IPS-18a (cell line): ENCODE data around the gene ATP9A.
"Not testable (repeated sequence)": the region's sequence is repeated elsewhere in the genome, so short reads cannot be mapped to it uniquely, and the experiment has no call there.

ENCODE experiments used
- H3K27ac ChIP-seq: one replicate; pipeline ENCODE4 v1.5.1; 2013; ENCODE audit warnings: low read length
- H3K27me3 ChIP-seq: one replicate; pipeline ENCODE4 v1.6.1; 2013; ENCODE audit warnings: mild to moderate bottlenecking, low read length; ENCODE audit not compliant: control insufficient read depth, insufficient read depth
- H3K36me3 ChIP-seq: one replicate; pipeline ENCODE4 v1.6.1; 2013; ENCODE audit warnings: low read depth, low read length; ENCODE audit not compliant: control insufficient read depth
- H3K4me1 ChIP-seq: one replicate; pipeline ENCODE4 v1.6.1; 2013; ENCODE audit warnings: low read depth, low read length; ENCODE audit not compliant: control insufficient read depth
- H3K4me3 ChIP-seq: one replicate; pipeline ENCODE4 v1.5.1; 2013; ENCODE audit warnings: low read length
- H3K9ac ChIP-seq: one replicate; pipeline ENCODE4 v1.6.1; 2013; ENCODE audit warnings: mild to moderate bottlenecking, low read length, moderate library complexity
- H3K9me3 ChIP-seq: one replicate; pipeline ENCODE4 v1.6.1; 2013; ENCODE audit warnings: low read depth, low read length; ENCODE audit not compliant: control insufficient read depth

Gene ATP9A

DNA sequence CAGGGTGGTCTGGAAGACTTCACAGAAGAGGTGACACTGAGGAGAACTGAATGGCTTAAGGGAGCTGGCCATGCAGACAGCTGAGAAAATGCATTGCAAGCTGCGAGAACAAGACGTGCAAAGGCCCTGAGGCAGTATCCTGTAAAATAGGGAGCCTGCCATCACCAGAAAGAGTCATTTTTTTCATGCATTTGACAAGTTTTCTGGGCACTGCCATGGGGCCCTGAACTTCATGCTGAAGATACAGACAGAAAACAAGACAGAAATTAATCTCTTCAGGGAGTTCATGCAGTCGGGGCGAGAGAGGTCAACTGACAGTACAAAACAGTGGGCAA lies 196.8 kb downstream of the ATP9A start:
- H3K9me3 ChIP-seq = no peaks in the 10 kb centered on the region
- H3K27ac ChIP-seq = no peak overlapping the region
- no peaks in the 10 kb centered on the region for H3K36me3 ChIP-seq
- no peaks in the 10 kb centered on the region for H3K4me1 ChIP-seq
- no peak overlapping the region for H3K4me3 ChIP-seq
- H3K9ac ChIP-seq = no peak overlapping the region
- no peaks in the 10 kb centered on the region for H3K27me3 ChIP-seq

DNA sequence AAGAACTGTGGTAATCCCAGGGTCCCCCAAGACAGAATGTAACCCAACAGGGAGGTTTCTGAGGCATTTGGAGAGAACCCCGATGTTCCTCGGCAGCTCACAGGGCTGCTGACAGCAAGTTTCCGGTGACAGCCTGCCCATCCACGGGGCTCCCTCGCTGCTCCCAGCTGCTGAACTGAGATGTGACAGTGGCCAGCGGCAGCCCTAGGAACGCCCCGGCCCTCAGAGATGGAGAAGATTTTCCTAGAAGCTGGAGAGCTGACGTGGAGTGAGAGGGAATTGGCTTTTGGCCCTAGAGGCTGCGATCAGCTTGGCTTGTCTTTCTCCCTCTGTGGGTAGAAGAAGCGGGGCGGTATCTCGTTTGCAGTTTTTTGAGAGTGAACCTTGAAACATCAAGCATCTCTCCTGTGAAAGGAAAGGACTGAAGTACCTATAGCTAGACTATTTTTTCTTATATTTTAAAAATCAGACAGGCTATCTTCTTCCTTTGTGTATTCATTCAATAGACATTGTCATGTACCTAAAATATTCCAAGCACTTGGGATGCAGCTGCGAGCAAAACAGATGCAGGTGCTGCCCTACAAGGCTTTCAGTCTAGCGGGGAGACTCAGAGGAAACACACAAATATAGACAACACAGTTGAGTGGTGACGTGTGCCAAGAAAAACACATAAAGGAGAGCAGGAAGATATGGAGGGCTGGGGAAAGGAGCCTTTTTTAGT lies 197.3 kb downstream of the ATP9A start:
- Histone ChIP-seq H3K4me1 (no peaks in the 10 kb centered on the region), H3K27ac (no peak overlapping the region), H3K9ac (no peak overlapping the region), H3K4me3 (no peak overlapping the region), H3K36me3 (no peaks in the 10 kb centered on the region), H3K9me3 (no peaks in the 10 kb centered on the region), H3K27me3 (no peaks in the 10 kb centered on the region)

DNA sequence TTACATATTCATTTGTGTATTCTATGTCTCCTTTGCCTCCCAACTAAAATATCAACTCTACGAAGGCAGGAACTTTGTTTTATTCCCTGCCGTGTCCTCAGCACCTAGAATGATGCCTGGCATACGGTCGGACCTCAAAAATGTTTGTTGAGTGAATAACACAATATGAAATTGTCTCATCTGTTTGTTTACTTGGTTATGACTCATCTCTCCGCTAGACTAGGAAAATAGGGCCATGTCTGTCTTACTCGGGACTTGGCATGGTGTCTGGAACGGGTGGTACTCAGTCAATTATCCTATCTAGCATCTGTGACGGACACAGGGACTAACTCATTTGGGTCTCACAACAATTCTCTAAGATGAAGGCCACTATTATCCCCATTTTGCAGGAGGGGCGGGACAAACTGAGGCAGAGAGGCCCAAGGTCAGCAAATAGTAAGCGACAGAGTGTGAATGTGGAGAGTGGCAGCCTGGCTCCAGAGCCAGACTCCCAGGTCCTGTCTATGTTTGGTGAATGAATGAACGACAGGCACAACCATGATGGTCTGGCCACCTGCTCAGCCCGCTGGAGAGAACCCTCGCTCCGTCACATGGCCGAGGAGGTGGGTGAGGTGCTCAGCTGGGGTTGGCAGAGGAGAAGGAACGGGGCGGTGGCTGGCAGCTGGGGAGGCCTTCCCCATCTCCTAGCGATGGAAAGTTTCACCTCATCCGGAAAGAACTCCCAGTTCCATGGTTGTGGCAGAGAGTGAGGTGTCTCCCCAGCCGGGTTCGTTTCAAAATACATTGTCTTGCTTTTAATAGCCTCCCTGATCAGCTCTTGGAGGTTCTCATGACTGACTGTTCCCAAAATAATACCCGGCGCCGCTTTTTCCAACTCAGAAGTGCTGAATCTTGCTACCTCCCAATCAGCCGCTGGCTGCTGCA lies 198.1 kb downstream of the ATP9A start:
- Histone ChIP-seq H3K4me3 (no peak overlapping the region), H3K36me3 (no peaks in the 10 kb centered on the region), H3K27ac (no peak overlapping the region), H3K9me3 (no peaks in the 10 kb centered on the region), H3K9ac (no peak overlapping the region), H3K4me1 (no peaks in the 10 kb centered on the region), H3K27me3 (no peaks in the 10 kb centered on the region)

DNA sequence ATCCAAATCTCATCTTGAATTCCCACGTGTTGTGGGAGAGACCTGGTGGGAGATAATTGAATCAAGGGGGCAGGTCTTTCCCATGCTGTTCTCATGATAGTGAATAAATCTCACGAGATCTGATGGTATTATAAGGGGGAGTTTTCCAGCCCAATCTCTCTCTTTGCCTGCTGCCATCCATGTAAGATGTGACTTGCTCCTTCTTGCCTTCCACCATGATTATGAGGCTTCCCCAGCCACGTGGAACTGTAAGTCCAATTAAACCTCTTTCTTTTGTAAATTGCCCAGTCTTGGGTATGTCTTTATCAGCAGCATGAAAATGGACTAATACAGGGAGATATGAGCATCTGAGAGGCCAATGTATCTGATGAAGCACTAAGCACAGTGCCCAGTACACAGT lies 199.7 kb downstream of the ATP9A start:
- not testable (repeated sequence) for H3K4me1 ChIP-seq, H3K9me3 ChIP-seq, H3K9ac ChIP-seq, H3K27ac ChIP-seq, H3K36me3 ChIP-seq, H3K4me3 ChIP-seq
- H3K27me3 ChIP-seq = peaks cover 12% of the 10 kb centered on the region

- H3K4me3 ChIP-seq = no peak overlapping the region
- no peak overlapping the region for H3K9ac ChIP-seq
- no peaks in the 10 kb centered on the region for H3K9me3 ChIP-seq
- H3K4me1 ChIP-seq = peaks cover 9% of the 10 kb centered on the region
- H3K27ac ChIP-seq = no peak overlapping the region
- peaks cover 21% of the 10 kb centered on the region for H3K27me3 ChIP-seq
- H3K36me3 ChIP-seq = no peaks in the 10 kb centered on the region
Measured at GRCh38 chr20:51567622-51568021, 200.6 kb downstream of the ATP9A start.

DNA sequence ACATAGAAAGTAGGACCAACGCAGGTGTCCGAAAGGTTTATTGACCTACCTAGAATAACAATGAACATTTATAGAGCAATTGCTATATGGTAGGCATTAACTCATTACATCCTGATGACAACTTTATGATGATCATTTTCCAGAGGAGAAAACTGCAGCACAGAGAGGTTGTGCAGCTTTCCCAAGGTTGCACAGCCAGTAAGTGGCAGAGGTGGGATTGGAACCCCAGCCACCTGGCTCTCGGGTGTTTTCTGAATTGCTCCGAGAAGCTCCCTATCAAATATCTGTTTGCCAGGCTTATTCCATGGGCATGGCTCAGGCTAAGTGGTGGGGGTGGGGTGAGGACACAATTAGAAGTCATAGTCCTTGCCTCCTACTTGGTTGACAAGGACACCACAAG lies 201.6 kb downstream of the ATP9A start:
- Histone ChIP-seq H3K27ac (no peak overlapping the region), H3K9me3 (no peaks in the 10 kb centered on the region), H3K36me3 (no peaks in the 10 kb centered on the region), H3K4me1 (peaks cover 9% of the 10 kb centered on the region), H3K9ac (no peak overlapping the region), H3K27me3 (peaks cover 31% of the 10 kb centered on the region), H3K4me3 (no peak overlapping the region)

GRCh38 chr20:51565298-51566144 lies 202.7 kb downstream of the ATP9A start:
- H3K4me1 ChIP-seq = peaks cover 16% of the 10 kb centered on the region
- H3K27me3 ChIP-seq = peaks cover 42% of the 10 kb centered on the region
- H3K4me3 ChIP-seq = no peak overlapping the region
- H3K27ac ChIP-seq = no peak overlapping the region
- no peaks in the 10 kb centered on the region for H3K9me3 ChIP-seq
- H3K9ac ChIP-seq = no peak overlapping the region
- no peaks in the 10 kb centered on the region for H3K36me3 ChIP-seq

DNA sequence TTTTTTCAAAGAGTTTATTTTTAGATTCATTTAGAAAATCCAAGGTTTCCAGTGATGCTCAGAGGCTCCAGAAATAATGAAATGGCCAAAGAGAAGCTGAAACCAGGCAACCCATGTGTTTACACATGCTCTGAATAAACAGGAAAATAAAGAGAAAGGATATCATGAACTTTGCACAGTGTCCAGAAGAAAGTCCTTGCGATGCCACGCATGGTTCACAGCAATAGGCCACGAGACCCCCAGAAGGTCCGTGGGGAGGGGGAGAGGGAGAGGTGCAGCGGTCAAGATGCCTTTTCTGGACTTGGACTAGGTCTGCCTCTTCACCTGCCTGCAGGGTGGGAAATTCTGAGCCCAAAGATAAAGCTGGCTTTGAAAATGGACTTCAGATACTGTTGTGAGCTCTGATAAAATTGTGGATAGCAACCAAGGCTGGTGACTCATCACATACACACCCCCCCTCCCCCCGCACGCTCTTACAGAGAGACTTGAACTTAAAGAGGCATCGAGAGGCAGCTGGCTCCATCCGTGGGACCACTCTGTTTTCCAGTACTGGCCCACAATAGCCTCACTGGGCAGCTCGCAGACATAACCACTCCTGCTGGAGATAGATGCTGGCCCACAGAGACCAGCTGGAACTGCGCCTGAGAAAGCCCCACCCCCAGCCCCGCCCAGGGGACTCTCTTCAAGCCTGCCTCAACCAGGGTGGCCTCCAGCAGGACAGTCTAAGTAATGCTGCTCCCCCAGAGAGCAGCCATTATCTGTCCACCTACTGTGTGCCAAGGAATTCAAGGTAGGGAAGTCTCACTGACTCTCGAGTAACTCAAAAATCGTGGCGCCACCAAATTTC lies 204.5 kb downstream of the ATP9A start:
- Histone ChIP-seq H3K9ac (no peak overlapping the region), H3K36me3 (no peaks in the 10 kb centered on the region), H3K9me3 (no peaks in the 10 kb centered on the region), H3K4me3 (peak overlapping the region; percentile 68), H3K27ac (no peak overlapping the region), H3K27me3 (peaks cover 60% of the 10 kb centered on the region), H3K4me1 (peaks cover 16% of the 10 kb centered on the region)

DNA sequence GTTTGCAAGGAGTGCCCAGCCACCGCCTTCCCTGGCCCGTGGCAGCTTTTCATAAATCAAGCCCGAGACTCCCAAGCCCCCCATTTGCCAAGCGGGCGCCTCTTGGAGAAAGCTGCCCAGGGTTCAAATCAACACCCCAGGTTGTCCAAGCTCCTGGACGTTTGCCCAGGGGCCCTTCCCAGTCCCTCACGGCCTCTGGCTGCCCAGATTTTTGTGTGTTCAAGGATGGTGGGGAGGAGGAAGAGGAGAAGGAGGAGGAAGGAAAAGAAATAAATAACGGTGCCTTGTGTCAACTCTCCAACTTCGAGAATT lies 205.1 kb downstream of the ATP9A start:
- peaks cover 62% of the 10 kb centered on the region for H3K27me3 ChIP-seq
- no peaks in the 10 kb centered on the region for H3K9me3 ChIP-seq
- no peaks in the 10 kb centered on the region for H3K36me3 ChIP-seq
- peaks cover 16% of the 10 kb centered on the region for H3K4me1 ChIP-seq
- H3K27ac ChIP-seq = no peak overlapping the region
- H3K4me3 ChIP-seq = peak overlapping the region; percentile 68
- peak overlapping the region; percentile 47 for H3K9ac ChIP-seq

GRCh38 chr20:51562332-51563173 lies 205.6 kb downstream of the ATP9A start:
- H3K27ac ChIP-seq = no peak overlapping the region
- H3K36me3 ChIP-seq = no peaks in the 10 kb centered on the region
- peaks cover 16% of the 10 kb centered on the region for H3K4me1 ChIP-seq
- H3K4me3 ChIP-seq = peak overlapping the region; percentile 68
- no peaks in the 10 kb centered on the region for H3K9me3 ChIP-seq
- peak overlapping the region; percentile 47 for H3K9ac ChIP-seq
- H3K27me3 ChIP-seq = peaks cover 62% of the 10 kb centered on the region
